GM19324 (cell line): ENCODE data around the gene MTHFSD.

ENCODE experiments used
- ATAC-seq: cut with Tn5 transposase; IDR thresholded peaks from one replicate; pipeline ENCODE4 v1.9.1; 2021; ENCODE audit warnings: mild to moderate bottlenecking, moderate library complexity; ENCODE audit not compliant: unreplicated experiment, low FRiP score

The MTHFSD gene

GRCh38 chr16:86494039-86494564, 60.9 kb downstream of the MTHFSD start:
- ATAC-seq, result no peak

- no peak for ATAC-seq
Observed at GRCh38 chr16:86492961-86493629, 61.9 kb downstream of the MTHFSD start.

GRCh38 chr16:86492267-86492960, 62.6 kb downstream of the MTHFSD start:
- ATAC-seq, result no peak

GRCh38 chr16:86491640-86492023, 63.4 kb downstream of the MTHFSD start:
- ATAC-seq, result no peak

GRCh38 chr16:86490859-86491639, 64.0 kb downstream of the MTHFSD start:
- ATAC-seq, result no peak

- ATAC-seq, result no peak
Observed at GRCh38 chr16:86485746-86486145, 69.3 kb downstream of the MTHFSD start.

GRCh38 chr16:86484240-86484639, 70.8 kb downstream of the MTHFSD start:
- ATAC-seq, result no peak

GRCh38 chr16:86481607-86482006, 73.4 kb downstream of the MTHFSD start:
- no peak for ATAC-seq

- no peak for ATAC-seq
Observed at GRCh38 chr16:86480444-86480843, 74.6 kb downstream of the MTHFSD start.
